ENCODE results near the gene COMMD10.
"Not testable (repeated sequence)": the region's sequence is repeated elsewhere in the genome, so short reads cannot be mapped to it uniquely, and the experiment has no call there.

Gene COMMD10

GRCh38 chr5:116097301-116097700 lies 12.5 kb downstream of the COMMD10 start:
- DNase-seq (ENCODE audit: low spot score) (no peak), FAIRE-seq (no peak)

GRCh38 chr5:116098998-116099397 lies 14.2 kb downstream of the COMMD10 start:
- no peak for DNase-seq (ENCODE audit: low spot score)
- FAIRE-seq = no peak

GRCh38 chr5:116104941-116105340 lies 20.1 kb downstream of the COMMD10 start:
- not testable (repeated sequence) for DNase-seq (ENCODE audit: low spot score); FAIRE-seq

- DNase-seq (ENCODE audit: low spot score) (no peak), FAIRE-seq (no peak)
Measured at GRCh38 chr5:116115163-116115562, 30.3 kb downstream of the COMMD10 start.

- peak; percentile 27 for DNase-seq (ENCODE audit: low spot score)
- peak; percentile 79 for FAIRE-seq
Measured at GRCh38 chr5:116130471-116130870, 45.6 kb downstream of the COMMD10 start.

GRCh38 chr5:116130976-116131375 lies 46.2 kb downstream of the COMMD10 start:
- DNase-seq (ENCODE audit: low spot score) (no peak), FAIRE-seq (no peak)

- FAIRE-seq (no peak), DNase-seq (ENCODE audit: low spot score) (no peak)
Measured at GRCh38 chr5:116133281-116133680, 48.5 kb downstream of the COMMD10 start.

GRCh38 chr5:116135344-116135743 lies 50.5 kb downstream of the COMMD10 start:
- DNase-seq (ENCODE audit: low spot score) (no peak), FAIRE-seq (no peak)

- DNase-seq (ENCODE audit: low spot score) (peak; percentile 43), FAIRE-seq (peak; percentile 86)
Measured at GRCh38 chr5:116137544-116138378, 52.9 kb downstream of the COMMD10 start.

GRCh38 chr5:116142495-116142894 lies 57.7 kb downstream of the COMMD10 start:
- FAIRE-seq (no peak), DNase-seq (ENCODE audit: low spot score) (no peak)

GRCh38 chr5:116144103-116144502 lies 59.3 kb downstream of the COMMD10 start:
- peak; percentile 68 for FAIRE-seq
- DNase-seq (ENCODE audit: low spot score) = peak; percentile 50

GRCh38 chr5:116144991-116145390 lies 60.2 kb downstream of the COMMD10 start:
- FAIRE-seq (no peak), DNase-seq (ENCODE audit: low spot score) (no peak)

GRCh38 chr5:116145416-116145815 lies 60.6 kb downstream of the COMMD10 start:
- FAIRE-seq (no peak), DNase-seq (ENCODE audit: low spot score) (no peak)

- DNase-seq (ENCODE audit: low spot score) (no peak), FAIRE-seq (no peak)
Measured at GRCh38 chr5:116152169-116152568, 67.3 kb downstream of the COMMD10 start.

- DNase-seq (ENCODE audit: low spot score) (no peak), FAIRE-seq (no peak)
Measured at GRCh38 chr5:116153687-116154174, 68.9 kb downstream of the COMMD10 start.

GRCh38 chr5:116154252-116154651 lies 69.4 kb downstream of the COMMD10 start:
- FAIRE-seq = no peak
- DNase-seq (ENCODE audit: low spot score) = no peak

GRCh38 chr5:116154931-116155330 lies 70.1 kb downstream of the COMMD10 start:
- FAIRE-seq (no peak), DNase-seq (ENCODE audit: low spot score) (no peak)

- DNase-seq (ENCODE audit: low spot score) (no peak), FAIRE-seq (no peak)
Measured at GRCh38 chr5:116157902-116158301, 73.1 kb downstream of the COMMD10 start.

GRCh38 chr5:116159006-116159405 lies 74.2 kb downstream of the COMMD10 start:
- FAIRE-seq = no peak
- DNase-seq (ENCODE audit: low spot score) = no peak

- no peak for DNase-seq (ENCODE audit: low spot score)
- no peak for FAIRE-seq
Measured at GRCh38 chr5:116174111-116174510, 89.3 kb downstream of the COMMD10 start.

- FAIRE-seq = no peak
- no peak for DNase-seq (ENCODE audit: low spot score)
Measured at GRCh38 chr5:116176121-116176520, 91.3 kb downstream of the COMMD10 start.

GRCh38 chr5:116178925-116179324 lies 94.1 kb downstream of the COMMD10 start:
- FAIRE-seq (no peak), DNase-seq (ENCODE audit: low spot score) (no peak)

- FAIRE-seq (no peak), DNase-seq (ENCODE audit: low spot score) (no peak)
Measured at GRCh38 chr5:116209166-116209565, 124.3 kb downstream of the COMMD10 start.
